Hematopoietic multipotent progenitor cell treated with erythropoietin and hydrocortisone succinate and interleukin-3 and kit ligand, for 6 days (in vitro differentiated cells): ENCODE data around the gene AHRR.
"Not testable (repeated sequence)": the region's sequence is repeated elsewhere in the genome, so short reads cannot be mapped to it uniquely, and the experiment has no call there.

ENCODE experiments used
- DNase-seq: peaks from one replicate; pipeline ENCODE4 v3.0.0-alpha.2; 2015

AHRR gene

DNA sequence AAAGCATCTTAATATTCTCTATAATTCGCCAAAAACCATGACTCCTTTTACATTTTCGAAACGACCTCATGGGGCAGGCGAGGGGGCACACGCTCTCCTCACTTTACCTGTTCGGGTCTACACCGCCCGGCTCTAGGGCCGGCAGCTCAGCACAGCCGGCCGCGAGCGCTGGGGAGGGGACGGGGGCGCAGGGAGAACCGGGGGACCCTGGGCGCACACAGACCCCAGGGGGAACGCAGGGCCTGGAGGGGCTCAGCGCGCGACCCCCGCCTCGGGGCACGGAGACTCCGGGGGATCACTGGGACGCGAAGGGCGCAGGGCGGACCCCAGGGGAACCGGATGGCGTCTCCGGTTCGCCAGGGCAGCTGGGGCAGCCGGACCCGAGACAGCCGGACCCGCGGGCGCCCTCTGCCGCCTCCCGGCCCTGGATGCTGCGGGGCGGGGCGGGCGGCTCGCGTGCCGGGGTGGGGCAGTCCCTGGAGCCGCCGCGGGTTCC is at the start of gene AHRR:
AHRR (plus strand) TSS at position 485 of the 496 bp plus-strand sequence. CDS start 22,189 bp downstream, outside the sequence.
- DNase-seq = peak; percentile 74

DNA sequence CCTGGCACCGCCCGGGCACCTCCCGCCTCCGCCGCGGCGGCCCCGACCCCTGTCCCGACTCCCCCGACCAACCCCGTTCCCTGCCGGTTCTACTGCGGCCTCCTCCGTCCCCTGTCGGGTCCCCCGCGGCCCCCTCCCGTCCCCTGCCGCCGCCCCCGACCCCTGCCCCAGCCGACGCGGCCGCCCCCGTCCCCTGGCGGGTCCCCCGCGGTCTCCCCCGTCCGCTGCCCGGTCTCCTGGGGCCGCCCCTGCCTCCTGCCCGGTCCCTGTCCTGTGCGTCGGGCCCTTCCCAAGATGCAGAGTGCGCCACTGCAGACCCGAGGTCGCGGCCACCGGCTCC is 49.7 kb upstream of the AHRR start:
- DNase-seq = not testable (repeated sequence)

DNA sequence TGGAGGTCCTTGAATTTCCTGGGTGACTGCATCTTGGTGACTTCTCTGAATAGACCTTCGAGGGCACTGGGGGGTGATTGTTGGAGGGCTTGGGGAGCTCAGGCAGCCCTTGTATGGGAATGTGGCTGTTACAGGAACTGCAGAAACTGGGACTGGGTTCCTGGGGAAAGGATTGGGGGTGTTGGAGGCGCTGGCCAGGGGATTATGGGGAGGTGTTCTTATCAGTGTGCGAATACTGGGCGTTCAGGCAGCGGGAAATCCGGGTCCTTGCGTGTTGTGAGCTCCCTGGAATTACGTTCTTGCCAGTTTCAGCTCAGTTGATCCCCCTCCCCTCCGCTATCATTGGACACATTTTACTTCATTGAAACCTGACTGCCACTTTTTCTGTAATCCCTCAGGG is 48.4 kb upstream of the AHRR start:
- not testable (repeated sequence) for DNase-seq

- not testable (repeated sequence) for DNase-seq
These were observed 48.0 kb upstream of the AHRR start for GRCh38 chr5:273491-273890.

DNA sequence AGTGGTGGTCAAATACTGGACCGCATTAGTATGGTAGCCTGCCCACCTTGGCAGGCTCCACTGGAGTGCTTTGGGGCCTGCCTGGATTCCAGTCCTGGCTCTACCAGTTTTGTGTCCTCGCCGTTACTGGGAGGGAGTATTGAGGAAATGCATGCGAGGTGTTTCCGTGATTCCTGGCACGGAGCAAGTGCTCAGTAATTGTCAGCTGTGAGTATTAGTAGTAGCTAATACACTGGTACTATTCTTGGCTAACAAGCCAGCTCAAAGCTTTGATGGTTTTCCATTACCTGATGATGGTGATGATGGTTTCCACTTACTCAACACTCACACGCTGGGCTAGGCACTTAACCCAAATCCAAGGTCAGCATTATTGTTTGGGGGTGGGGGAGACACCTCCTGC is 47.2 kb upstream of the AHRR start:
- not testable (repeated sequence) for DNase-seq

- DNase-seq = no peak
These were observed 42.9 kb upstream of the AHRR start for GRCh38 chr5:278646-279045.

- not testable (repeated sequence) for DNase-seq
These were observed 42.4 kb upstream of the AHRR start for GRCh38 chr5:279051-279665.

- DNase-seq = no peak
These were observed 35.4 kb upstream of the AHRR start for GRCh38 chr5:285991-286557.

DNA sequence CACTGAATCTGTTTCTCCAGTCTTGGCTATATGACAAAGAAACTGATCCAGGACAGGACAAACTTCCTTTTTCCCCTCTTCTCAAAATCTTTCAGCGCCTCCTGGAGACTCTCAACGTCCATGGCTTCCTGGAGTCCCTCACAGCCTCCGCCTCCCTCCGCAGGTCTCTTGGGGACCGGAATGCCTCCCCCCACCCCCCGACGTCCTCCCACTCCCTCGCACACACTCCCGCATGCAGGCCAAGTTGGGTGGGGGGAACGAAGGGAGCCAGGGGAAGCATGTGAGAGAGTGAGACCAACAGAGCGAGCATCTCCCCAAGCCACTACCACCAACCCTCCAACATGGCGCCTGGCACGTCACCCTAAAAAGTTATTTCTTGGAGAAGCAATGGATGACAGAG is 31.3 kb upstream of the AHRR start:
- DNase-seq = not testable (repeated sequence)

- not testable (repeated sequence) for DNase-seq
These were observed 30.2 kb upstream of the AHRR start for GRCh38 chr5:291345-291744.

- not testable (repeated sequence) for DNase-seq
These were observed 26.7 kb upstream of the AHRR start for GRCh38 chr5:294788-295187.

GRCh38 chr5:296207-296606 is 25.3 kb upstream of the AHRR start:
- not testable (repeated sequence) for DNase-seq

GRCh38 chr5:296954-297353 is 24.6 kb upstream of the AHRR start:
- peak; percentile 45 for DNase-seq

DNA sequence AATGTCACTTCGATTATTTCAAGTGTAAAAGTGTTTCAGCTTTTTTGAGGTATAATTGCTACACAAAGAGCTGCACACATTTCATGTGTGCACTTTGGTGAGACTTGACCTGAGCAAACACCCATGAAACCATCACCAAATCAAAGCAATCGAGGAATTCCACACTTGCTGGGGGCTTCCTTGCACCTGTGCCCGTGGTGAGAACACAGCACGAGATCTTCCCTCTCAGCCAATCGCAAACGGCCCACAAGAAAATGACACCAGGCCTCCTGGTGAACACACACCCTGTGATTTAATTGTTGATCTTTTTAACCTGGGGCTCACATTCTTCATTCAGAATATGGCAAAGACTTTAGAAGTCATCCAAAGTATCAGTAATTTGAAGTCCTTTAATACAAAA is 24.1 kb upstream of the AHRR start:
- not testable (repeated sequence) for DNase-seq

GRCh38 chr5:297991-298736 is 23.4 kb upstream of the AHRR start:
- not testable (repeated sequence) for DNase-seq

DNA sequence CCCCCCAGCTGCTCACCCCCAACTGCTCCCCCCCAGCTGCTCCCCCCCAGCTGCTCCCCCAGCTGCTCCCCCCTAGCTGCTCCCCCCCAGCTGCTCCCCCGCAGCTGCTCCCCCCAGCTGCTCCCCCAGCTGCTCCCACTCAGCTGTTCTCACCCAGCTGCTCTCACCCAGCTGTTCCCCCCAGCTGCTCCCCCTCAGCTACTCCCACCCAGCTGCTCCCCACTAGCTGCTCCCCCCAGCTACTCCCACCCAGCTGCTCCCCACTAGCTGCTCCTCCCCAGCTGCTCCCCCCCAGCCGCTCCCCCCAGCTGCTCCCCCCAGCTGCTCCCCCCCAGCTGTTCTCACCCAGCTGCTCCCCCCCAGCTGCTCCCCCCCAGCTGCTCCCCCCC is 22.8 kb upstream of the AHRR start:
- no peak for DNase-seq

GRCh38 chr5:299921-300320 is 21.6 kb upstream of the AHRR start:
- DNase-seq = not testable (repeated sequence)

GRCh38 chr5:300691-301435 is 20.7 kb upstream of the AHRR start:
- DNase-seq = not testable (repeated sequence)

- DNase-seq = not testable (repeated sequence)
These were observed 19.1 kb upstream of the AHRR start for GRCh38 chr5:302416-302815.

- DNase-seq = no peak
These were observed 18.5 kb upstream of the AHRR start for GRCh38 chr5:302966-303365.

GRCh38 chr5:303741-304140 is 17.8 kb upstream of the AHRR start:
- not testable (repeated sequence) for DNase-seq

DNA sequence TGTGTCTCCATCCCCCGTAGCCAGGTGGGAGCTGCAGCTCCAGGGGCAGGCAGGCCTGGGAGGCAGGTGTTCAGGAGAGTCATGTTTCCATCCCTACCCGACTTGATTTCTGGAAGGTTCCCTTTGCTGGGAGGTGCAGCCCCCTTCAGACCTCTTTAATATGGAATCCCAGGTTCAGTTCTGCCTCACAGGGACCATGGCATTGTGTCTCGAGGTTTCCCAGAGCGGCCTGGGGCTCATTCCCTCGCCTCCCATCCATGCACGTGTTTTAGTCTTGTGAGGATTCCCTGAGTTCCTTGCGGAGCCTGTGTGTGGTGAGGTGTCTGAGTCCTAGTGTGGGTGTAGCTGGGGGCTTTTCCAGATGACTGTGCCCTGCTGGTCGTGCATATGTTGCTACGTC is 16.5 kb upstream of the AHRR start:
- DNase-seq = no peak

- no peak for DNase-seq
These were observed 16.1 kb upstream of the AHRR start for GRCh38 chr5:305459-305858.
